Measurements from ENCODE around the gene HS3ST4.
A peak's percentile ranks its signal among the peaks of the same experiment; 100 is the strongest.

Gene HS3ST4

DNA sequence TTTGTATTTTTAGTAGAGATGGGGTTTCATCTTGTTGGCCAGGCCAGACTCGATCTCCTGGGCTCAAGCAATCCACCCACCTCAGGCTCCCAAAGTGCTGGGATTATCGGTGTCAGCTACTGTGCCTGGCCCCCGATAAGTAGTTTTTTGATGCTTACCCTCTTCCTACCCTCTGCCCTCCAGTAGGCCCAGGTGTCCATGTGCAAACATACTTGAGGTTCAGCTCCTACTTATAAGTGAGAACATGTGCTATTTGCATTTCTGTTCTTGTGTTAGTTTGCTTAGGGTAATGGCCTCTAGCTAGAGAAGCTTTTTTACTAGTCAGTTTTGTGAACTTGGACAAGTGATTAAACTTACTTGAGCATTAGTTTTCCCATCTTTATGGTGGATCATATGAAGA is 136.8 kb downstream of the HS3ST4 start:
- no peak for DNase-seq

GRCh38 chr16:25832291-25832690 is 140.5 kb downstream of the HS3ST4 start:
- no peak for DNase-seq

DNA sequence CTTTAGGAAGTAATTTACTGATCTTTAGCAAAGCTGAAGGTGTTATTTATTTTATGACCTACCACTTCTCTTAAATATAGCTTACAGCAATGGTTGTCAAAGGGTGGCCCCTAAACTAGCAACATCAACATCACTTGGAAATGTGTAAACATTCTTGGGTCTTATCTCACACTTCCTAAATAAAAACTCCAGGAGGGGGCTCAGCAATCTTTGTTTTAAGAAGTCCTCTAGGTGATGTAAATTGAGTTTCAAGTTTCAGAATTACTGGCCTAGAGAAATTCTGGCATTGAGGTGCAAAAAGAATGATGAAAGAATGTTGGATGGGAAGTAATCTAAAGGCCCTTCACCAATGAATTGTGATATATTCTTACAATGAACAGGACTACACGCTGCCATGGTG is 142.3 kb downstream of the HS3ST4 start:
- DNase-seq, result no peak

DNA sequence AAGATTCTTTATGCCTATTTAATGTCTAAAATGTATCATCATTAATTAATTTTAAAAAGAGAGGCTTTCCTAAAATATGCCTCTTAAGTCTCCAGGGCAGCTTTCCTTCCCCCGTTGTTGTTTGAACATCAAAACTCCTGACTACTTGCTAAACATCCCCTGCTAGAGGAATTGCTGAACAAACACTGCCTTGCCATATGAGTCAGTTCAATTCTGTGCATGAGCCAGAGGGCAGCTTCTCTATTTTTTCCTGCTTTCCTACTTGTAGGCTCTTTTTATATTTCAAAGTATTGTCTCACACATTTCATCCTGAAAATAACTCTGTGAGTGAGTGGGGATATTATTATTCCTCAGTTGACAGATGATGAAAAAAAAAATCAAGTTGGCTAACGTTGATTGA is 143.4 kb downstream of the HS3ST4 start:
- no peak for DNase-seq

DNA sequence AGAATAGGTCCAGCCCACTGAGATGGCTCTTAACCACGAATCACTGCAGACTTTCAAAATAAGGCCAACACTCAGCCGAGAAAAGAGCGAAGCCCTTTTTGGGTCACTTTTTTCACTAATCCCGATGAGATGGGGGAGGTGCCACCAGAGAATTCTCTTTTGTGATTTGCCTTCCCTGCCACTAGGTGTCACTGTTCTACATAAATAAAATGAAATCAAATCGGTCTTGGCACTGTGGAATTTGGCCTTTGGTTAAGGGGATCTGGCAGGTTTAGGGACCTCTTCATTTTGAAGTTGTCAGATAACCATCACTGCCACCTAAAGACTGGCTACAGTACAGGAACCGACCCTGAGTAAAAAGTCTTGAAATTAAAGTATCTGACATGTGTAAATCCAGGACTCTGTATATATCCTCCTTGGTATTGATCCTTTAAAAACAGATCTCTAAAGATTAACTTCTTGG is 147.0 kb downstream of the HS3ST4 start:
- peak; percentile 53 for DNase-seq

- no peak for DNase-seq
These were observed 150.0 kb downstream of the HS3ST4 start for GRCh38 chr16:25841761-25842160.

DNA sequence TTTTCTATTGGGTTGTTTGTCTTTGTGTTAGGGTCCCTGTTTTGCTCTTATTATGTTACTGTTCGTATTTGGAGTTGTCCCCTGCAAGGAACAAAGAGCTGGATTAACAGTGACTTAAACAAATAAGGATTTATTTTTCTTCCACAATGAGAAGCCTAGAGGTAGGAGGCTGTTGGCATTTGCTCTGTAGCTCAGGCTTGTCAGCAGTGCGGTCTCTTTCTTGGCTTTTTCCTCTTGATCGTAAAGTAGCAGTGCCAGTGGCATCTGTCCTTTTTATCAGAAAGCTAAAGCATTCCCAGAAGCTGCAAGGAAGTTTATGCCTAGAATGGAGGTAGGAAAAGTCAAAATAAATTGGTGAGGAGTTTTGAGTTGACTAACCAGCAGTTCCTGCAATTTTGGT is 154.1 kb downstream of the HS3ST4 start:
- no peak for DNase-seq

GRCh38 chr16:25854141-25854540 is 162.4 kb downstream of the HS3ST4 start:
- no peak for DNase-seq

DNA sequence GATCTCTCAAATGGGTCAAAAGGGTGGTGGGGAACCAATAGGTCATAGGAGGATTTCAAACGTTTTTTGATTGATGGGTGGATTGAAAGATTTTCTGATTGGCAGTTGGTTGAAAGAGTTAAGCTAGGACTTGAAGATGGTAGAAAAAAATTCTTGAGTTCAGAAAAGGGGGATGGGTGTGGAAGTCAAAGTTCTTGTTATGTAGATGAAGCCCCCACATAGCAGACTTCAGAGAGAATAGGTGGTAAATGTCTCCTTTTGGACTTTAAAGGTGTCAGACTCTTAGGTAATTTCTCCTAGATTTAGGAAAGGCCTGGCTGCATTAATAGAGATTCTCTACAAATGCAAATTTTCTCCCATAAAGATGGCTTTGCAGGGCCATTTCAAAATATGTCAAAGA is 163.3 kb downstream of the HS3ST4 start:
- DNase-seq, result no peak

DNA sequence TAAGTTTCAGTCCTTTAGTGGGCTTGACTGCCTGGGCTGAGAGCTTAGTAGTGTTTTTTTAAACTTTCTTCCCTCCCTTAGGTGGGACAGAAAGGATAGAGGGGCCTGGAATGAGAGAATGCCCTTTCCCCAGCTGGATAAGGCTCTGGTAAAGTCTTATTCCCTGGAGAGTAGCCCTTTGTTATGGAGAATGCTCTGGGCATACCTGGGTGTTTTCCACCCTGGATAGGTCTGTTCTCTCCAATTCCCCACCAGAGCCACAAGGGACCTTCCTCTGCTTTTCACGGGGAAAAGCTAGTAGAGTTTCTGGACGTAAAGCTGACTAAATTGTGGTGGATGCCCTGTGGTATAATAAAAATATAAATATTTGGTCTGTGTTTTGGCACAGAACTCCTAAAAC is 164.1 kb downstream of the HS3ST4 start:
- DNase-seq, result no peak

GRCh38 chr16:25859645-25860044 is 167.9 kb downstream of the HS3ST4 start:
- DNase-seq, result no peak

- no peak for DNase-seq
These were observed 175.3 kb downstream of the HS3ST4 start for GRCh38 chr16:25867041-25867440.

DNA sequence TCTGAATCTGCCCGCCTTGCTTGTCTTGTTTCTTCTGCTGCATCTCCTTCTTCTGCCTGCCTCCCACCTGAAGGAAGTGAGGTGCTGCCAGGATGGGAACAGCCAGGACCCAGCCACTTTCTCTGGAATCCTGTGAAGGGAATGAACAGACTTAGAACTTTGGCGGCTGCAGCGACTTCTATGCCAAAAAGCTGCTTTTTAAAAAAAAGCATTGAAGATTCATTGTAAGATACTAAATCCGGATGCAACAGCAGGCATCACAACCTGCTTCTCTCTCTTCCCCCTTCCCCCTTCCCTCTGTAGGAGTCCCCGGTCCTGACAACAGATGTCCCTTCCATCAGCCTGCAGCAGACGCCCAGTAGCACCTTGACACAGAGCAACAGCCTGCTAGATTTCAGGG is 176.3 kb downstream of the HS3ST4 start:
- no peak for DNase-seq

- DNase-seq, result no peak
These were observed 177.1 kb downstream of the HS3ST4 start for GRCh38 chr16:25868706-25869370.

GRCh38 chr16:25872369-25873070 is 180.8 kb downstream of the HS3ST4 start:
- no peak for DNase-seq

GRCh38 chr16:25874196-25874595 is 182.4 kb downstream of the HS3ST4 start:
- no peak for DNase-seq

DNA sequence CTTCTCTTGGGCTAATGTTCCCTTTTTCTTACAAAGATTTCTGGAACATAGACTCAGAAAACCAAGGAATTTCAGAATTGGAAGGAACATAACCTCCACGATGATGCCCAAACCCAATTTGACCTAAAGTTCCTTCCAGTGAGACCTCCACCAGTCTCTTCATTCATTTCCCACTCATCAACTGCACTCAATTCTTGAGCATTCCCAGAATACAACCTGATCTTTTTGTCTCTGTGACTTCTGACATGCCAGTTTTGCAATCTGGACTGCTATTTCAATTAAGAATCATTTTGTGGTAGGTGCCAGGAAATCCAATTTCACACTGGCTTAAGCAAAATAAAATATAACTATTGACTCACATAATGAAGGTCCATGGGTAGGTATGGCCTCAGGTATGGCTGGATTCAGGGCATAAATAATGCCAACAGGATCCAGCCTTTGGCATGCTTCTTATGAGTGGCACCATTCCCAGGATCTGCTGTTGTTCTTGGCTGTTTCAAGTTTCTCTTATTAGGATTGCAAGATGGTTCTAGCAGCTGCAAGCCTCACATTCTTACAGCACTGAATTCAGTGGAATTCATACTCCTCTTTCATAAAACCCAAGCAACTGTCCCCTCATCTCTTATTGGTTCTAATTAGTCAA is 184.3 kb downstream of the HS3ST4 start:
- DNase-seq, result no peak

DNA sequence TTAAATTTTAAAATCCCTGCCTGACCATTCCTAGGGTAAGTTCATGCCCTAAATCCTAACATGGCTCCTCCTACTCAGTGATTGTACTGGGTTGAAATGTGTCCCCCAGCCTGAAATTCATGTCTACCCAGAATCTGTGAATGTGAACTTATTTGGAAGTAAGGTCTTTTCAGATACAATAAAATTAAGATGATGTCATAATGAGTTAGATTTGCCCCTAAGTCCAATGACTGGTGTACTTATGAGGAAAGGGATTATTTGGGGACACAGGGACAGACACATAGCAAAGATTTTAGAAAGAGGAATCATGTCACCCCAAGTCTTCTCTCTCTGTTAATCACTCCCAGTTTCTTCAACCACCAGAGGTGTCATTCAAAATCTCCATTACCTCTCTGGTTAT is 185.3 kb downstream of the HS3ST4 start:
- DNase-seq, result no peak

GRCh38 chr16:25886598-25886997 is 194.8 kb downstream of the HS3ST4 start:
- DNase-seq, result no peak

GRCh38 chr16:25888868-25889267 is 197.1 kb downstream of the HS3ST4 start:
- no peak for DNase-seq

DNA sequence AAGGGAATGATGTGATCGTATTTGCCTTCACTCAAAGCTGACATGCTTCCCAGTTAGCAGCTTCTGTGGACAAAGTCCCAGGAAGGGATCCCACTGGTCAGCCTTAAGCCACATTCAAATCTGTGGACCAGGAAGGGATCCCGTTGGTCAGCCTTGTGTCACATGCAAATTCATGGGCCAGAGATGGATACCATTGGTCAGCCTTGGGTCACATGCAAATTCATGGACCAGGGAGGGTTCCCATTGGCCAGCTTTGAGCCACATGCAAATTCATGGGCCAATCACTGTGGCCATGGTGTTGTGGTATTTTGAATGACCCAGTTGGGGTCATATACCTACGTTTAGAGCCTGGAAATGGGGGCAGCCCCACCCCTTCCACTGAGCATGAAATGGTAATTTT is 201.6 kb downstream of the HS3ST4 start:
- no peak for DNase-seq

DNA sequence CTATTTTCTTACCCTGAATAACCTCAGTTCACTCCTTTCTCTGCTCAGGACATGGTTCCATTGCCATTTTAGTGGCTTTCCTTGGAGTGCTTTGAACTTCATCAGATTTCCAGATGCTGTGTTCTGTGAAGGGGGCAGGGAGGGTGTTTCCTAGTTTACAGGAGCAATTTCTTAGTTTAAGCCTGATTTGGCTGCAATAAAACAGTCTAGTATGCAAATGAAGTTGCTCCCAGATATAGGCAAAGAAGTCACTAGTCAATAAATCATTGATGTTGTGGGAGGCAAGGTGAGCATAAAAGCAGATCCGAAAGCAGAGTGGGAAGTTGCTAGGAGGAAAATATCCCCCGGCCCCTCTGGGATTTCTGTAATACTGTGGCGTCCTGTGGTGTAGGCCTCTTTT is 202.3 kb downstream of the HS3ST4 start:
- no peak for DNase-seq

- no peak for DNase-seq
These were observed 203.6 kb downstream of the HS3ST4 start for GRCh38 chr16:25895380-25895779.

- no peak for DNase-seq
These were observed 204.7 kb downstream of the HS3ST4 start for GRCh38 chr16:25896411-25896810.
